GM18517 (cell line): ENCODE results near the gene KRT75.

ENCODE experiments used
- ATAC-seq: cut with Tn5 transposase; IDR thresholded peaks from one replicate; pipeline ENCODE4 v1.9.1; 2021; ENCODE audit warnings: mild to moderate bottlenecking, moderate library complexity; ENCODE audit not compliant: unreplicated experiment

The KRT75 gene

GRCh38 chr12:52440821-52441319 lies 6.7 kb upstream of the KRT75 start:
- ATAC-seq = no peak

GRCh38 chr12:52439845-52440244 lies 5.7 kb upstream of the KRT75 start:
- ATAC-seq = no peak

- no peak for ATAC-seq
These were observed 5.2 kb upstream of the KRT75 start for GRCh38 chr12:52439420-52439819.

- no peak for ATAC-seq
These were observed 4.4 kb upstream of the KRT75 start for GRCh38 chr12:52438305-52439301.

GRCh38 chr12:52437508-52437907 lies 3.3 kb upstream of the KRT75 start:
- ATAC-seq = no peak

GRCh38 chr12:52436828-52437474 lies 2.8 kb upstream of the KRT75 start:
- ATAC-seq = no peak

GRCh38 chr12:52436000-52436827 lies 2.0 kb upstream of the KRT75 start:
- no peak for ATAC-seq

- no peak for ATAC-seq
These were observed 1.5 kb upstream of the KRT75 start for GRCh38 chr12:52435659-52435999.

GRCh38 chr12:52434760-52435530 lies 774 bp upstream of the KRT75 start:
- no peak for ATAC-seq

- no peak for ATAC-seq
These were observed 580 bp downstream of the KRT75 start for GRCh38 chr12:52433501-52434080.

GRCh38 chr12:52432559-52433207 lies 1.5 kb downstream of the KRT75 start:
- no peak for ATAC-seq

- ATAC-seq = no peak
These were observed 6.0 kb downstream of the KRT75 start for GRCh38 chr12:52428121-52428520.

GRCh38 chr12:52427083-52427482 lies 7.1 kb downstream of the KRT75 start:
- ATAC-seq = no peak

GRCh38 chr12:52426034-52426433 lies 8.1 kb downstream of the KRT75 start:
- no peak for ATAC-seq

GRCh38 chr12:52425466-52425865 lies 8.7 kb downstream of the KRT75 start:
- no peak for ATAC-seq

- no peak for ATAC-seq
These were observed 10.3 kb downstream of the KRT75 start for GRCh38 chr12:52423661-52424500.

- no peak for ATAC-seq
These were observed 11.1 kb downstream of the KRT75 start for GRCh38 chr12:52423035-52423434.

- no peak for ATAC-seq
These were observed 14.5 kb downstream of the KRT75 start for GRCh38 chr12:52419656-52420055.
